Left renal pelvis (tissue), 4 donors: ENCODE results near the gene ALAD. TPM values are rescaled to one million over a fixed set of nuclear protein-coding genes. Genes with fewer than 3 reads are reported as not detected.
A peak's percentile ranks its signal among the peaks of the same experiment; 100 is the strongest.
"Not testable (repeated sequence)": the region's sequence is repeated elsewhere in the genome, so short reads cannot be mapped to it uniquely, and the experiment has no call there.

ENCODE experiments used
- DNase-seq, 4 donors: peaks; one replicate each; pipeline ENCODE4 v3.0.0-alpha.2; 2013; ENCODE audit warnings: low read depth in 4 of 4, low spot score in 3 of 4
- polyA plus RNA-seq, 4 donors: library from polyadenylated mRNA; unstranded; fragments of 120-200 nt; gene quantifications; one replicate each; pipeline ENCODE4 v1.2.1, GENCODE V29; 2013; ENCODE audit not compliant: insufficient read length in 4 of 4

The ALAD gene
- 10 to 100 TPM; 35.8 to 50.7 (median 42.2) TPM for polyA plus RNA-seq

- peak; percentile 94 to 98 (median 97) for DNase-seq
Measured at GRCh38 chr9:113401027-113401792, at the start of gene ALAD. Gene ALAD, minus strand, starts transcription at chr9:113401284. Its CDS starts 7,725 bp downstream, at chr9:113393559.

DNA sequence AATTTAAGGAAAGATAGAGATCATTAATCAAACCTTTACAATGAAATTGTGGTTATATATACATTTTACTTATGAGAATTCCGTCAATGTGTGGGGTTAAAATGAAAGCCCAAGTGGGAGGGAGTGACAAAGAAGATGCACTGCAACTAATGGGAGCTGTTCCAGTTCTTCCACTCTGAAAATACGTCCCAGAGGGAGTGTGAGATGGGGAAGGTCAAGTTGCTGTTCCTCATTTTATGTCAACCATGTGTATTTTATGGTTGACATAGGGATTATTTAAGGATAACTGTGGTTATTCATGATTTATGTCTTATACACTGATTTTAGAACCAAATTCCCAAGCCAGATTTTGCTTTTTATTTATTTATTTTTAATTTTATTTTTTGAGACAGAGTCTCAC lies 48.3 kb upstream of the ALAD start:
- DNase-seq: no peak

- DNase-seq: no peak
Measured at GRCh38 chr9:113446323-113446740, 45.2 kb upstream of the ALAD start.

- no peak for DNase-seq
Measured at GRCh38 chr9:113444736-113445135, 43.7 kb upstream of the ALAD start.

DNA sequence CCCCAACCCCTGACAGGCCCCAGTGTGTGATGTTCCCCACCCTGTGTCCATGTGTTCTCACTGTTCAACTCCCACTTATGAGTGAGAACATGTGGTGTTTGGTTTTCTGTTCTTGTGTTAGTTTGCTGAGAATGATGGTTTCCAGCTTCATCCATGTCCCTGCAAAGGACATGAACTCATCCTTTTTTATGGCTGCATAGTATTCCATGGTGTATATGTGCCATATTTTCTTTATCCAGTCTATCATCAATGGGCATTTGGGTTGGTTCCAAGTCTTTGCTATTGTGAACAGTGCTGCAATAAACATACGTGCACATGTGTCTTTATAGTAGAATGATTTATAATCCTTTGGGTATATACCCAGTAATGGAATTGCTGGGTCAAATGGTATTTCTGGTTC lies 36.6 kb upstream of the ALAD start:
- not testable (repeated sequence) for DNase-seq

GRCh38 chr9:113436728-113437515 lies 35.8 kb upstream of the ALAD start:
- no peak for DNase-seq

DNA sequence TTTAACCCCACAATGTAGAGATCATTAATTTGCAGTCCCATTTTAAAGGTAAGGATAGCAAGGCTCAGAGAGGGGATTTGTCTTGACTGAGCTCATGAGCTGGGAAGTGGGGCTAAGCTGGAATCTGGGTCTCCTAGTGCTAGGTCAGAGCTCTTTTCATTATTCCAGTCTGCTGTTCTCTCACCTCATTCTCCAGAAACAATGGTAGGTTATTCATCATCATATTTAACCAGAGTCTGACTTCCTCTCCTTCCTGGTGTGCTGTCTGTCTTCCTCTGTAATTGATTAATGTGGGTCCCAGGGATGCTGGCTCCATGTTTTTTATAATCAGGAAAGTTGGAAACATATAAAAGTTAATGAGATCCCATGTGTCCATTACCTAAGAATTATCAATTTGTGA lies 30.1 kb upstream of the ALAD start:
- DNase-seq: no peak

DNA sequence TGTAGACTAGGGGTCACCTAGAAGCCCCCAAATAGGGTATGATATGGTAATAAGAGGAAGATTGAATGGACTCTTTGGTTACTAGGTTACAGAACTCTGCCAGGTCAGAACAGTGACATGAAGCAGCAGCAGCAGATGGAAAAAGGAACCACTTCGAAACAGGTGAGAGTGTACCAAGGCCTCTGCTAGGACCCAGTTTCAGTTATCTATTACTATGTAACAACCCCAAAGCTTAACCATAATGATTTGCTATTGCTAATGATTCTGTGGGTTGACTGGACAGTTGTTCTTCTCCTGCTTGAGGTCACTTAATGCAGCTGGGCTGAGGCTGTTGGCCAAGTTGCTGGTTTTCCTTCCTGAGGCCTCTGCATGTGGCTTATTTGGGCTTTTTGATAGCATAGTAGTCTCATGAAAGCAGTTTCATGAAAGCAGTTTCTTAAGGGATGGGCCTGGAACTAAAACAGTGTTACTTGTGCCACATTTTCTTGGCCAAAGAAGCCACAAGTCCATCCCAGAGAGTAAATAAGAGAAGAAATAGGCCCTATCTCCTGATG lies 27.1 kb upstream of the ALAD start:
- DNase-seq: no peak

- DNase-seq: no peak
Measured at GRCh38 chr9:113427629-113428028, 26.5 kb upstream of the ALAD start.

DNA sequence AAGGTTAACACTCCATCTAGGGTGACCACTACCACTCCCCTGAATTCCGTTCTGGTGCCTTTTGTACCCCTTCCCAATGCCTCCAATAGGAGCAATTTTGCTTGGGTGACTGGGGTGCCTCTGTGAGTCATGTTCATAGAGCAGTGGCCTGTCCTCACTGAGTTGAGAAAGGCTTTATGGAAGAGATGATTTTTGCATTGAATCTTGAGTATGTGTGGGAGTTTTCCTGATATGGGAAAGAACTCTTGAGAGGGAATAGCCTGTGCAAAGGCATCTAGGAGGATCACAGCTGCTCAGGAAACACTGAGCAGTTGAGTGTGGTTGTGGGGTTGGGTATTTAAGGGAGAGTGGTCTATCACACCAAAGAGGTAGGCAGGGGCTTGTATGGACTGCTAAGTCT lies 25.6 kb upstream of the ALAD start:
- DNase-seq: no peak

GRCh38 chr9:113425072-113425471 lies 24.0 kb upstream of the ALAD start:
- DNase-seq: no peak

GRCh38 chr9:113421726-113422125 lies 20.6 kb upstream of the ALAD start:
- no peak for DNase-seq

GRCh38 chr9:113417370-113417769 lies 16.3 kb upstream of the ALAD start:
- DNase-seq: no peak

DNA sequence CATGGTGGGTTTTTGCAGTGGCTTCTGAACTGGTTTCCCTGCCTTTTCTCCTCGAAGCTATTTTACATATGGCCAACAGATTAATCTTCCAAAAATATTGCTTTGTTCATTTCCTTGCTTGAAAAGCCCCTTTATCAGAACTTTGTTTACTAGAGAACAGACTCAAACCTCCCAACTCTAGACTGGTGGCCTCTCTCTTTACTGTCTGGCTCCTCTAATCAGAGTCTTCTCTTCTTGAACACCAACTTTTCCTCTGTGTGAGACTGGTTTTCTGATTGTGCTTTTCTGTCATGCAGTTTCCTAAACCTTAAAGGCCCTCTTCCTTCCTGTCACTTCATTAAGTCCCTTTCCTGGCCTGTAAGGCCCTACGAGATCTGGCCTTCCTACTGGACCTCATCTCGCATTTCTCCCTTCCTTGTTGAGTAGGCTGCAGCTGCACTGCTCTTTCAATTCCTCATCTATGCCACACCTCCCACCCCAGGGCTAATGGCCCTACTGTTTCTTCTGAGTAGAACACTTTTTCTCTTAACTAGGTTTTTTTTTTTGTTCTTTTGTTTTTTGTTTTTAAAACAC lies 15.2 kb upstream of the ALAD start:
- no peak for DNase-seq

DNA sequence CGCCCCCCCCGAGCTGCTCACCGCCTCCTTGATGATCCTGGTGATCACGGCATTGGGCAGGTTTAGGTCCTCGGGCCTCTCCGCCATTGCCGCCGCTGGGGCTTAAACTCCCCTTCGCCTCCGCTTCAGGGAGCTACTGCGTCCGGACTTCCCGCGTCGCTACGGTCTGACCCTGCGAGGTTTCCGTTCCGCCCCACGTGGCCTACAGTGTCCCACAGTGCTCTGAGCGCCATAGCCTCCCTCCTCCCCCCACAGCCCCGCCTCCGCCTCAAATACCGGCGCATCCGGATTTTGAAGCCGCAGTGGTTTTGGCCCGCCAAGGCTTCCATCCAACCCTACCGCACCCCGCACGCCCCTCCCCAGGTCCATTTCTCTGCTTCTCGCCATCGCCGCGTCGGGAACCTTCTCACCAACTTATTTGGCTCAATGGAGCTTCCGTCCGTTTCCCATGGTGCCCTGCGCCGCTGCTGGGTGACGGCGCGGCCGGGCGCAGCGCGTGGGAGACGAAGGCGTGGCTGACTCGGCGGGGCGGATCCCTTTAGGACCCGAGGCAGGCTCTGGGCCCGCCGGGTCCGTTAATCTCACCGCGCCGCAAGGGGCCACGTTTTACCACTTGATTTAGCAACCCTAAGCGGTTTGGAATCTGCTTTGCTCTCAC lies 9.3 kb upstream of the ALAD start, which contains the start of the genes C9orf43 and POLE3:
C9orf43 (plus strand) TSS at position 541 of the 658 bp plus-strand sequence. CDS start 2,747 bp downstream, outside the sequence.
POLE3 (minus strand) TSS at position 469 of the 658 bp plus-strand sequence; CDS start at position 87, 382 bp downstream.
- DNase-seq: peak; percentile 92 to 93 (median 92)

GRCh38 chr9:113409883-113410206 lies 8.8 kb upstream of the ALAD start:
- DNase-seq: no peak

- no peak for DNase-seq
Measured at GRCh38 chr9:113409481-113409880, 8.4 kb upstream of the ALAD start.

DNA sequence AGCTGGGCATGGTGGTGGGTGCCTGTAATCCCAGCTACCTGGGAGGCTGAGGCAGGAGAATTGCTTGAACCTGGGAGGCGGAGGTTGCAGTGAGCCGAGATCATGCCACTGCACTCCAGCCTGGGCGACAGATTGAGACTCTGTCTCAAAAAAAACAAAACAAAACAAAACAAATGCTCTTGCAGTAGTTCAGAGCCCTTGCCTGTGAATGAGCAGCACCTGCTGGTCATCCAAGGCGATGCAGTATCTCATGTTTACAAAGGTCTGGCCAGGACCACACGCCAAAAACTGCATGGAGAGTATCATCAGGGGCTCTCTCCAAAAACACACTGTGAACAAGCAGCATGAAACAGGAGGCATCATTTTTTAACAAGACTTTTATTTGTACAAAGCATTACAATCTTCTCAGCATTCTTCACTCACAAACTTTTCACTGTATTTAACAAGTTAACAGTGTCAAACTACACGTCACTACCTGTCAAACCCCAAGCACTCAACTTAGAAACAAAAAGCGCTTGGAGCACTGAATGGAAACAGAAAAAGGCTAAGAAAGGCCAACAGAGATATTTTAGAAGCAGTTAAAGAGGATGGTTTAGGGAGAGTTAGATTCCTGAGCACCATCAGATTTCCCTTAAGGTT lies 5.9 kb upstream of the ALAD start:
- peak in 1 of 4 donors; percentile 47 for DNase-seq

- DNase-seq: not testable (repeated sequence)
Measured at GRCh38 chr9:113406353-113406752, 5.3 kb upstream of the ALAD start.

DNA sequence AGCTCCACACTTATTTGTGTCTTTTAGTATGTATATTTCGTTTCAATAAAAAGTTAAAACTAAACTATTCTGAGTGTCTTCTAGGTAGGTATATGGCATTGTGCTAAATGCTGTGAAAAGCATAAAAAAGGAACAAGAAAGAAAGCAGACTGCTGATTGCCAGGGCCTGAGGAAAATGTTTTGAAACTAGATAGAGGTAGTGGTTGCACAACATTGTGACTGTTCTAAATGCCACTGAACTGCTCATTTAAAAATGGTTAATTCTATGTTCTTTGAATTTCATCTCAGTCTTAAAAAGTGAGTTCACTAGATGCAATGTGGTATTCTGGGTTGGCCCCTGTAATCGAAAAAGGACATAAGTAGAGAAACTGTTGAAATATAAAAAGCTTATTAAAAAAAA lies 2.6 kb upstream of the ALAD start:
- no peak for DNase-seq
